AG08395 (cell line): Measurements from ENCODE around the gene PROZ.

Experiments
- DNase-seq: peaks from one replicate; pipeline ENCODE4 v3.0.0; 2012; ENCODE audit warnings: mixed read lengths, low spot score

Gene PROZ

DNA sequence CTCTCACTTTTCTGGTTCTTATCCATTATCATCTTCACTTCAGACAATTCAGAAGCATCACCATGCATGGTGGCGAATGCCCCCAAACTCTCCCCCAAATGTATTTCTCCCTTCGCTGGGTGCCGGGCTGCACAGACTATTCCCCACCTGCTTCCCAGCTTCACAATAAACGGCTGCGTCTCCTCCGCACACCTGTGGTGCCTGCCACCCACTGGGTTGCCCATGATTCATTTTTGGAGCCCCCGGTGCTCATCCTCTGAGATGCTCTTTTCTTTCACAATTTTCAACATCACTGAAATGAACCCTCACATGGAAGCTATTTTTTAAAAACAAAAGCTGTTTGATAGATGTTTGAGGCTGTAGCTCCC, 38.6 kb upstream of the PROZ start:
- no peak for DNase-seq

DNA sequence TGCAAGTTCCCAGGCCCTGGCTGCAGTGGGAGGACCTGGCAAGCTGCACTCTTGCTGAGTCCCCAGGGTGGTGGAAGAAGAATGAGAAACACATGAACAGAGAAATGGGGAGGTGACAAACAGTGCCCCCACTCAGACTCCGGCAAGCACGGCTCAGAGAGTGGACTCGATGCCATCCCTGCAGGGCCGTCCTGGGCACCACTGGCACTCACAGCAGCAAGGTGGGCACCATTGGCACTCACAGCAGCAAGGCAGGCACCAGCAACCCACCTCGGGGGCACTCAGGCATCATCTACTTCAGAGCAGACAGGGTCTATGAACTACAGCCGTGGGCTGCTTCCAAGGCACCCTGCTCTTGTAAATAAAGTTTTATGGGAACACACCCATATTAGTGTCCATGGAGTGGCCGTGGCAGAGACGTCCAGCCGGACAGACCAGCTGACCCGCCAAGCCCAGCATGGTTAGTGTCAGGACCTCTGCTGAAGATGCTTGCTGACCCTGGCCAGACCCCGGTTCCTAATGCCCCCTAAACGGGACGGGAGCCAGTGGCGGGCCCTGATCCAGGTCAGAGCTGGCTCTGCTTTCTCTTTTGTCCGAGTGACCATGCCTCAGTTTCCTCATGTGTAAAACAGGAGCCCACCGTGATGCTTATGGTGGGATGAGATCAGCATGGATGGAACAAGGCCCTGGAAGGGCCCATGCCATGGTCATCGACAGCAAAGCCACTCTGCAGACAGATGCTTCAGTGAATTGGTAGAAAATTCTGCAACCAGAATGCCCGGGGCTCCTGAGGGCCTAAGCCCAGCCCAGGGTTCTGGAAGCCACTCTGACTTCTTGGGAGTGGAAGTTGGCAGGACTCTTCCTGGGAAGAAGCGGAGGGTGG, 37.9 kb upstream of the PROZ start:
- DNase-seq, result no peak

DNA sequence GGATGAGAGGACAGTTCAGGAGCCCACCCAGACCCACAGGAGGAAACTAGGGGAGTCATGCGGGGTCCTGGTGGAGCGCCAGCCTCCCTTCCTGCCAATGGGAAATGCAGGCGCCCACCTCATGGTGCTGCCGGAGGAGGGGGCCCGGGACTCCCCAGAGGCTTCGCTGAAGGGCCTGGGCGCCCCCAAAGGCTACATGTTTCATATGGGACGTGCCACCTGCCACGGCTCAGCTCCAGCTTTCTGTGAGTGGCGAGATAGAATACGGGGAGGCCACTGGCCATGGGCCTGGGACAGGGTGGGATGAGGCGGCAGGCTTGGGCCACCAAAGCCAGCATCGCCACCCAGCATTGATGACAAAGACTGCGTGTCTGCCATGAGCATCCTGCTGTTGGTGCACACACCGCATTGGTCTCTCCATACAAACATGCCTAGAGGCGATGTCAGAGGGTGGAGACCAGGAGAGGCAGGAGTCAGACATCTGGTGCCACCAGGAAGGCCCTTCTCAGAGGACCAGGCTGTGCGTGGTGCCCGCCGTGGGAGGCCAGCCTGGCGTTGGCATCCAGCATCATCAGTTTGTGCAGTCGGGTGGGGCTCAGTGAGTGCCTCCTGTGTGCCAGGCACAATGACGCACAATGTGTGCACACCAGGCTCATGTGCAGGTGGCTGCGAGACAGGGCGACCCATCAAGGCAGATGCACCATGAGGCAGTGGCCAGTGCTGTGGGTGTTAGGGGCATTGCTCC, 37.1 kb upstream of the PROZ start:
- DNase-seq, result no peak

DNA sequence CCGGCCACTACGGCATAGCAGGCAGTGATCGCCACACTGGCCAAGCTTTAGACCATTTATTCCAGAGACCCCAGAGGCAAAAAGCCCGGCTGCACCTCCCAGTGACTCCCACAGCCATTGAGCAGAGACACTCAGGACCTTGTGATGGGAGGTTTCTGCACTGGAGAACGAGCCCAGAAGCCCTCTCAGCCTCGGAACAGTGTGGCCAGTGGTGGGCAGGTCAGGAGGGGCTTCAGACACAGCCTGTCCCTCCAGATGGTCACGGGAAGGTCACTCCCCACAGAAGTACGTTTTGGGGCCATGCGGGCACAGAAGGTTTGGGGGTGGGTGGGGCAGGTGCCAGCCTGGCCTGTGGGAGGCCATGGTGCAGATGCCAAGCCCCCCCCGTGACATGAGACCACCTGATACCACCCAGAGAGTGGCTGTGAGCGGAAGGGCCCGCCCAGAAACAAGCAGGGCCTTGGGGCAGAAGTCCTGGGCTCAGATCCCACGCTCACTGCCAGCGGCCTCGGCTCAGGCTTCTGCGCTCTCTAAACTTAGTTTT, 36.4 kb upstream of the PROZ start:
- no peak for DNase-seq

DNA sequence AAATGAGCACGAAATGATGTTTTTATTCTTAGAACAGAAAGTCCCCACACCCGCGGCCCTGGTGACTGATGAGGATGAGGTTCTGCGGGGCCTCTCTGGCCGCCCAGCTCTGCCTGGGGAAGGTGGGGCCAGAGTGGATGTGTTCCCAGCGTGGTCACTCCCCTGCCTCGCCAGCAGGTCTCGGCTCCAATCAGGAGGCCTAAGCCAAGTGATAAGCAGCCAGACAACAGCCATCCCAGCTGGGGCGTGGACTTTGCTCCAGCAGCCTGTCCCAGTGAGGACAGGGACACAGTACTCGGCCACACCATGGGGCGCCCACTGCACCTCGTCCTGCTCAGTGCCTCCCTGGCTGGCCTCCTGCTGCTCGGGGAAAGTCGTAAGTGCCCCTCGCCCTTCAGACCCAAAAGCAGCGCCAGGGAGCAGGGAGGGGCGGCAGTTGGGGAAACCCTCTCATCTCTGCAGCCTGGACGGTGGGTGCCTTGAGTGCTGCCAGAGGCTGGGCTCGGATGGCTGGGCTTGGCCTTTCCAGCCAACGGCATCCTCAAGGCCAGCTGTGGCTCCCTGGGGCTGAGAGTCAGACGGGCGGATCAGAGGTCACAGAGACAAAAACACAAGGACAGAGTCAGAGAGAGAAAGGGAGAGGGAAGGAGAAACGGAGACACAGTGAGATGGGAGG, 35.8 kb upstream of the PROZ start, which contains the start of gene F10:
Gene F10, plus strand, starts transcription at position 250 of the 676 bp plus-strand sequence. Its CDS starts 57 bp downstream, at position 307.
- peak; percentile 97 for DNase-seq

DNA sequence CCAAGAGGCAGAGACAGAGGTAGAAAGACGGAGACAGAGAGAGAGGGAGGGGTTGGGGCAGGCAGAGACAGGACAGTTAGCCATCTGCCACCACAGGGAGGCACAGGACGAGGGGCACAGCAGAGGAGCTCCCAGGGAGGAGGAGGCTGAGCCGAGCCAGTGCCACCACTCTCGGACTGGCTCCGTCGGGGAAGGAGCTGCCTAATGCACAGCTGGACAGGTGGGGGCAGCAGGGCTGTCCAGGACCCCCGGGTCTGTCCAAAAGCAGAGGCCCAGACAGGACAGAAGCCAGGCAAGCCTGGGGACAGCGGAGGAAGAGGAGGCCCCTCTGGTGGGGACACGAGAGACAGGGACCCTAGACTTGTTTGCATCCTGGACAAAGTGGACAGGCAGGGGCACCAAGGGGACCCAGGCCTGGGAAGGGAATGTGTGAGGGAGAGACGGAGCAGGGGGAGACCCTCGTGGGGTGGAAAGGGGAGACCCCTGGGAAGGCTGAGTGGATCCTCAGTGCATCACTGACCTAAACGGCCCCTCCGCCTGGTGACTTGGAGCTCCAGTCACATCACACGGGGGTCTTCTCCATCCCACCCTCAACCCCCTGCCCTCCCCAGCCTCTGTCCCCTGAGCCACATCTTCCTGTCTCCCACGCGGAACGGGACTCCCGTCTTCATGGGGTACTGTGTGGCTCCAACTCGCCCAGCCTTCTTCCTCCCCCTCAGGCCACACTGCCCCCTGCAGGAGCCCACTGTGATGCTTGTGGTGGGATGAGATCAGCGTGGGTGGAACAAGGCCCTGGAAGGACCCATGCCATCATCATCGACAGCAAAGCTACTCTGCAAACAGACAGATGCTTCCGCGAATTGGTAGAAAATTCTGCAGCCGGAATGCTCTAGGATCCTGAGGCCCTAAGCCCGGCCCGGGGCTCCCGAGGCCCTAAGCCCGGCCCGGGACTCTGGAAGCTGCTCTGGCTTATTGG, 34.9 kb upstream of the PROZ start:
- peak; percentile 60 for DNase-seq

DNA sequence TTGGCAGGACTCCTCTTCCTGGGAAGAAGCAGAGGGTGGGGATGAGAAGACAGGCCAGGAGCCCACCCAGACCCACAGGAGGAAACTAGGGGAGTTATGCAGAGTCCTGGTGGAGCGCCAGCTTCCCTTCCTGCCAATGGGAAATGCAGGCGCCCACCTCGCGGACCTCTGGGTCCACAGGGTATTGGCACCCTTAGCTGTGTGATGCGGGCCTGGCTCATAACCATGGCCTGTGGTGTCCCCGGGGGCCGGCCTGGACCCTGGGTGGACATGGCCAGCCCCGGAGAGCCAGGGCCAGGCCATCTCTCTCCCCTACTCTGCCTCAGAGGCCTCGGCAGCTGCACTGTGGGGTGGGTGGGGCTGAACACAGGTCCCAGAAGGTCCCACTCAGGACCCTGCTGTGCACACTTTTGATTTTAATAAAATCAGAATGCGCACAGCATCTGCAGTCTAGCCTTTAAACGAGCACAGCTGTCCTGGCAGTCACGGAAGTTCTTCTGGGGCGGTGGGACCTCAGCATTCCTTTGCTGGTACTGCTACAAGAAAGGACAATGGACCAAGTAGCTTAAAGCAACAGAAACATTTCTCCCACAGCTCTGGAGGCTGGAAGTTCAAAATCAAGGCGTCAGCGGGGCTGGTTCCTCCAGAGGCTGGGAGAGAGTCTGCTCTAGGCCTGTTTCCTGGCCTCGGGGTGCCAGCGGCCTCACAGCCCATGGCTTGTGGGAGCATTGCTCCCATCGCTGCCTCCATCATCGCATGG, 34.1 kb upstream of the PROZ start:
- no peak for DNase-seq

DNA sequence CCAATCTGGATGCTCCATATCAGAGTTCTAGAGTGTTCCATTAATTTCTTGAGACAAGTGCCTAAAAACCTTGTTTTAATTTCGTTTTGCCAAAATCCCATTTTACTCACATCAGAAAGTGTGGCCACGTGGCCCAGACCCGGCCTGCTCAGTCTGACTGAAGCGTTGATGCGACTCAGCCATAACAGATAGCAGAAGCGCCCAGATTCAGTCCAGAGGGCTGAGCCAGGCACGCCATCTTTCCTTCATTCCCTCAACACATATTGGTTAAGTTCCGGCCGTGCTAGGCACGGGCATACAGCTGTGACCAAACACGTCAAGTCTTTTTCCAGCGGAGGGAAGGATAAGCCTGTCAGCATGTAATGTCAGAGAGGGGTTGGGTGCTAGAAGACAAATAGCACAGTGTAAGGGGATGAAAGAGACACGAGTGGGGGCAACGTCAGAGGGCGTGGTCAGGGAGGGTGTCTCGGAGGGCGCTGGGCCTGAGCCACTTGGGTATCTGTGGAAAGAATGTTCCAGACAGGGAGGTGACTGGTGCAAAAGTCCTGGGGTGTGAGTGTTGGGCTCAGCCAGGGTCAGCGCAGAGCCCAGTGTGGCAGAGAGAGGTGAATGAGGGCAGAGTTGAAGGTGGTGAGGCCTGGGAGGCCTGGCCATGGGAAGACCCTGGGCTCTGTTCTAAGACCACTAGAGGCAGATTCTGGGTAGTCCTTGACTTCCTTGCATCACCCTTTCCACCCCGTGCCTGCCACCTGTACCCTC, 32.8 kb upstream of the PROZ start:
- DNase-seq, result no peak

DNA sequence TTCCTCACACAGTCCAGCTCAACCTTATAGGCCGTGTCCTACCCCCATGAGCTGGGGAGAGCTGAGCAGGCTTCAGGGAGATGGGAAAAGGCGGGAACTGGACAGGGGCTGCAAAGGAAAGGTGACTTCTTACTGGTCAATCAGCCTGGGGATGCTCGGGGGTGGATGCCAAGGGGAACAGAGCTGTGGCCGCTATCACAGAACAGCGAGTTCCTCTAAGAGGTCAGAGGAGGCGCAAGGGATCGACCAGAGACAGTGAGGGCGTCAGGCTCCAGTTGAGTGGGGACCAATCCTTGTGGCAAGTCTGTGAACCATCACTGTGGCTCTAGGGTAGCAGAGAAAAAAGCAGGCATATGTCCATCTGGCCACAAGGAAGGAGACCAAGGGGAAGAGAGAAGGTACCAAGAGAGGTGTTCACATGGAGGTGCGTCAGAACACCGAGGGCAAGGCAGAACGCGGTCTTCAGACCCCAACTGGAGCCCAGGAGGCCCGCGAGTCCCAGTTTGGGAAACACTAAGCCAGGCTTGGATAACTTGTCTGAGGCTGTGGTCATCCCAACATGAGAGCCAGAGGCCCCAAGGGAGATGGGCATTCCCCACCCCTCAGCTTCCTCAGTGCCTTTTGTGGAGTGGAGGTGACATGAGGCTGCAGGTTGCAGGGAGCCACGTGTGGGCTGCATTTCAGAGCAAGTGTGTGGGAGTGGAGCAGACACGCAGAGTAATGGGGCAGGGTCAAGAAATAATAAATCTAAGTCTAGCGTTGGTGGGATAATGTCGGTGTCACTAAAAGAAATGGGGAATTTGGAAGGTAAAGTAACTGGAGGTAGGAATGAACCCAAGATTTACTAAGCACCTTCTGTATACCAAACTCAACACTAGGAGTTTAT, 31.9 kb upstream of the PROZ start:
- DNase-seq, result no peak

DNA sequence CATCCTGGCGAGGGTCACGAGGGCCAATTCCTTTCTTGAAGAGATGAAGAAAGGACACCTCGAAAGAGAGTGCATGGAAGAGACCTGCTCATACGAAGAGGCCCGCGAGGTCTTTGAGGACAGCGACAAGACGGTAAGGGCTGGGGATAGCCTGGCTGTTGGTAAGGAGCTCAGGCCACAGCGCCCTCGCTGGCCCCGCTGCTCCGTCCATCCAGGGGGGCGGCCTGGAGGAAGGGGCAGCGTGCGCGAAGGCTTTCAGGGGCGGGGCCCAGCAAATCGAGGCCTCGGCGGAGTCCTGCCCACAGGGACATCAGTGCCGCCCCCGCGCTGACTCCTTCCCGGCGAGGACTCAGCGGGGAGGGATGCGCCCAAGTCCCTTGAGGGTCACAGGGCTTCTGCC, 29.0 kb upstream of the PROZ start:
- no peak for DNase-seq

DNA sequence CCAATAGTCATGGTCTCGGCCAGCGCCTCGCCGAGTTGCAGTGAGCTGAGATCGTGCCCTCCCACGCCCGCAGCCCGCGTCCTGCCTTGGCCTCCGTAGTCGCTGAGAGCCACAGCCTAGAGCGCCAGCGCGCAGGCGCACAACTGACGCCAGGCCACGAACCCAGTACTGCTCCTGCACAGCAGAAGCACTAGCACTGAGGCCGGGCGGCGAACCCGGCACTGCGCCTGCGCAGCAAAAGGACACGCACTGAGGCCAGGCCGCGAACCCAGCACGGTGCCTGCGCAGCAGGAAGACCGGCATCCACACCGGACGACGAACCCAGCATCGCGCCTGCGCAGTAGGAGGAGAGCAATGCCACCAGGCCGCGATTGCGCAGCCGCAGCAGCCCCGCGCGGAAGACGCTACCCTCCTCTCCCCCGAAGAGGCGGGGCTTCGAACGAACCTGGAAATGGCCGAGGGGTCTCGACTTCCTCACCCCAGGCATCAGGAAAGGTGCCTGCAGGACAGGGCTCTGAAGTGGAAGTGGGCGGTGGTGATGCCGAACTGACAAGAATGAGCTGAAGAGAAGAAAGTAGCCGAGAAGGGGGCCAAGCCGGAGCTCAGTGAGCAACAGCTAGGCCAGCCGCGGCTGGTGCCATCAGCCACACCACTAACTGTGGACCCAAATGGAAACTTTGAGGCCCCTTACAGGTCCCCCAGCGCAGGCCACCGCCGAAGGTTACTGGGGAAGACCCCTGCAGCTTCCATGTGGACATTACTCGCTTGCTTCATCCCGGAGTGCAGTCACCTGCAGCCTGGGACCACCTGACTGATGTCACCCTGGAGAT, 28.3 kb upstream of the PROZ start:
- DNase-seq, result no peak

DNA sequence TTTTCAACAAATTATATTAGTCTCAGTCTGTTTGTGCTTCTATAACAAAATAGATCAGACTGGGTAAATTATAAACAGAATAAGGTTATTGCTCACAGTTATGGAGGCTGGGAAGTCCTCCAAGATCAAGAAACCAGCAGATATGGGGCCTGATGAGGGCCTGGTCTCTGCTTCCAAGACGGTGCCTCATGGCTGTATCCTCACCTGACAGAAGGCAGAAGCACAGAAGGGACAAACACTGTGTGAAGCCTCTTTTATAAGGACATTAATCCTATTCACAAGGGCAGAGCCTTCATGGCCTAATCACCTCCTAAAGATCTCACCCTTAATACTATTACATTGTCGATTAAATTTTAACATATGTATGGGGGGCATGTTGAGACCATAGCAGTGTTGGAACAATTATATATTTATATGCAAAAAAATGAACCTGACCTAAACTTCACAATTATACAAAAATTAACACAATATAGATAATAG, 23.1 kb upstream of the PROZ start:
- no peak for DNase-seq

DNA sequence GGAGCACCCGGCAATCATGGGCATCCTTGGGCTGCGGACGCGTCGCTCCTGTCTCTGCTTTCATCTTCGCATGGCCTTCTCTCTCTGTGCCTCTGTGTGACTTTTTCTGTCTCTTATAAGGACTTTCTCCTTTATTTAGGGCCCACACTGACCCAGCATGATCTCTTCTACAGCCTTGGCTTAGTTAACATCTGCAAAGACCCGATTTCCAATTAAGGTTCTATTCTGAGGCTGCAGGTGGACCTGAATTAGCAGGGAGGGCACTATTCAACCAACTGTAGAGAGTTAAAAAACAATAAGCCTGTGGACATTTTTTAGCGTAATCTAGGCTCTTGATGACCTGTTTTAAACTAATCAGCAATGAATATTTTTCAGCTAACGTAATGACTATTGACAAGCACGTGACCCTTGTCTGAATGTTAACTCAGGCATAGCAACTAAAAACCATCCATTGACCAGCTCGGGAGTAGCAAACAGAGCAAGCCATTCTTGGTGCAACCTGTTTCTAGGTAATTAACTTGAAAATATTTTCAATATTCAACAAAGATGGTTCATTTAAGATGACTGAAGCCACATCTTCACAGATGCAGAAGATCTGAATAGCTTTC, 20.7 kb upstream of the PROZ start:
- no peak for DNase-seq

DNA sequence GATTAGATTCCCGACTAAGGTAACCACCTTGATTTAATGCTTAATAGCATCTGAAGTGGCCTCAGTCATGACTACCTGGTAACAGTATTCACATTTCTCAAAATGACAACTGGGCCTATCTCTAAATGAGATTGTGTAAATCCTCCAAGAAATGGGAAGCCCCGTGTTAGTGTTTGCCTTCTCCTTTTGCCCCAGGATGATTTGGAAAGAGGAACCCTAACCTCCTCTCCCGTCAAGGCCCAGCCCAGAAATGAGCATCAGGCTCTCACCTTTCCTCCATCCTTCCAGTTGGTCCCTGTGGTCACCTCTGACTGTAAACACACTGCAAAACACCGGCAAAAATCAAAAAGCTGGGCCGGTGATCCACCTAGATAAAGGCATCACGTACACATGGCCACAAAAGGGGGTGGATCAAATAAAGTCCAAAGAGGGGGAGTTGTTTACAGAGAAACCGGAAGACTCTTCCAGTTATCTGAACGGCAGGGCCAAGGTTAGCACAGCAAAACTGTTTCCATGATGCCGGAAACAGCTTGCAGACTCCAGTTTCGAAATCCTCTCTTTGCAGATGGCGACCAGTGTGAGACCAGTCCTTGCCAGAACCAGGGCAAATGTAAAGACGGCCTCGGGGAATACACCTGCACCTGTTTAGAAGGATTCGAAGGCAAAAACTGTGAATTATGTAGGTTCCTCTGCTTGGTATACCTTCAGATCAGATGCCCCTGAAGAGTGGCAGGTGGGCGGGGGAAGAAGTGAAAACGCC, 19.5 kb upstream of the PROZ start:
- no peak for DNase-seq

DNA sequence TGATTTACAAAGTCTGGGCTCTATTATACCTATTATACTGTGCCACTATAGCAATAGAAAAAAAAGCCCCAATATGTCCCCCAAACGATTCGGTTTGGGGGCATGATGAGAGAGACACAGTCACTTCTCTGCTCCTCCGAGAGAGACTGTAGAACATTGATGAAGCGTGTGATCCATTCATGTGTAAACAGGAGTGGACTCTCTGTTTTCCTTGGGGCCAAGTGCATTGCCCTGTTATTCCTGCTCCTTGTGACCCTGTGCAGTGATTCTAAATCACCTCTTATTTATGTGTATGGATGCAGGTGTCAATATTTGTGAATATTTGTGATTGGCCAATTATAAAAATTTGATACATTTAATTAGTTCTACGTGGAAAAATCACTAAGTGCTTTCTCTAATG, 18.9 kb upstream of the PROZ start:
- DNase-seq, result no peak
